ENCODE data around the gene SMIM10. TPM values are rescaled to one million over a fixed set of nuclear protein-coding genes. Genes with fewer than 3 reads are reported as not detected.
A peak's percentile ranks its signal among the peaks of the same experiment; 100 is the strongest.
"Not testable (repeated sequence)": the region's sequence is repeated elsewhere in the genome, so short reads cannot be mapped to it uniquely, and the experiment has no call there.

Gene SMIM10
- polyA plus RNA-seq (ENCODE audit: insufficient read length in 4 of 4), result 10 to 100 TPM; 11.3 to 12.3 (median 11.8) TPM

DNA sequence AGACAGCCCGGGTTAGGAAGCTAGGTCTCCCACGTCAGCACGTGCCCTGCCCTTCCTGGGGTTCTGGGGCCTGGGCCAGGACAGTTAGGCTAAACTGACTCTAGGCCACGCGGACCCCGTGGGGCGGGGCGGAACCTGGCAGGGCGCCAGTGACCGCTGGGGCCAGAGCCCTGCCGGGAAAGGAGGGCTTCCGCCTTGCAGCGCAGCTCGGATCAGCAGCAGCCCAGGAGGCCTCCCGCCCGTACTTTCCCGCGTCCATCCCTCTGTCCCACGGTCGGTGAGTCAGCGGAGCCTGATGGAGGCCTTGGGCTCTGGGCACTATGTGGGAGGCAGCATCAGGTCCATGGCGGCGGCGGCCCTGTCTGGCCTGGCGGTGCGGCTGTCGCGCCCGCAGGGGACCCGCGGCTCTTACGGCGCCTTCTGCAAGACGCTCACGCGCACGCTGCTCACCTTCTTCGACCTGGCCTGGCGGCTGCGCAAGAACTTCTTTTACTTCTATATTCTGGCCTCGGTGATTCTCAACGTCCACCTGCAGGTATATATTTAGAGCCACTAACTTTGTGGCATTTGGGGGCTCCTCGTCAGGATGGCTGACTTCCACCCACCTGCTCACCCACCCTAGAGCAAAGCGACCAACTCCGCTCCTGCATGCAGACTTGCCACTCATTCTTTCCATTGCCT lies at the start of gene SMIM10:
Gene SMIM10 (plus strand): TSS at position 191 of the 681 bp plus-strand sequence. CDS start 105 bp downstream, at position 296.
- peak in 1 of 4 donors; percentile 20 for DNase-seq (ENCODE audit: low read depth in 4 of 4, low spot score in 3 of 4)

- DNase-seq (ENCODE audit: low read depth in 4 of 4, low spot score in 3 of 4), result not testable (repeated sequence)
Measured at GRCh38 chrX:134946364-134946763, 44.4 kb upstream of the SMIM10 start.

GRCh38 chrX:134948333-134949241 lies 42.2 kb upstream of the SMIM10 start:
- DNase-seq (ENCODE audit: low read depth in 4 of 4, low spot score in 3 of 4), result no peak

- DNase-seq (ENCODE audit: low read depth in 4 of 4, low spot score in 3 of 4), result no peak
Measured at GRCh38 chrX:134949271-134949670, 41.5 kb upstream of the SMIM10 start.

GRCh38 chrX:134957836-134958235 lies 33.0 kb upstream of the SMIM10 start:
- DNase-seq (ENCODE audit: low read depth in 4 of 4, low spot score in 3 of 4), result no peak

DNA sequence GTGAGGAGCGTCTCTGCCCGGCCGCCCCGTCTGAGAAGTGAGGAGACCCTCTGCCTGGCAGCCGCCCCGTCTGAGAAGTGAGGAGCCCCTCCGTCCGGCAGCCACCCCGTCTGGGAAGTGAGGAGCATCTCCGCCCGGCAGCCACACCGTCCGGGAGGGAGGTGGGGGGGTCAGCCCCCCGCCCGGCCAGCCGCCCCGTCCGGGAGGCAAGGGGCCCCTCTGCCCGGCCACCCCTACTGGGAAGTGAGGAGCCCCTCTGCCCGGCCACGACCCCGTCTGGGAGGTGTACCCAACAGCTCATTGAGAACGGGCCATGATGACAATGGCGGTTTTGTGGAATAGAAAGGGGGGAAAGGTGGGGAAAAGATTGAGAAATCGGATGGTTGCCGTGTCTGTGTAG lies 30.4 kb upstream of the SMIM10 start:
- not testable (repeated sequence) for DNase-seq (ENCODE audit: low read depth in 4 of 4, low spot score in 3 of 4)

DNA sequence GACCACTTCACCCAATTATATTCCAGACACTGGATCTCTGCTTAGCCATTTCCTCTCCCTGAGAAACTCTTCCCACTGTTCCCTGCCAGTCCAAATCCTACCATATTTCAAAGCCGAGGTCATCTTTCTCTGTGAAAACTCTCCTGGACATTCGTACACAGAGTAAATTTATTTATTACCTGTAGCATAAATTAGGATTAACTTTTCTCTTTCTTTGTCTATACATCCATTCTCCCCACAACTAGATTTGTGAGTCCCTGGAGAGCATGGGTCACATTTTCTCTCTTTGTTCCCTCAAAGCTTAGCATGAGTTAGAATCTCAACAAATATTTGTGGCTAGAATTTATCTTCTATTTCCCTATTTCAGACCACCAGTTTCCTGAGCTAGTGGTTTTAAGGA lies 27.8 kb upstream of the SMIM10 start:
- DNase-seq (ENCODE audit: low read depth in 4 of 4, low spot score in 3 of 4), result no peak

DNA sequence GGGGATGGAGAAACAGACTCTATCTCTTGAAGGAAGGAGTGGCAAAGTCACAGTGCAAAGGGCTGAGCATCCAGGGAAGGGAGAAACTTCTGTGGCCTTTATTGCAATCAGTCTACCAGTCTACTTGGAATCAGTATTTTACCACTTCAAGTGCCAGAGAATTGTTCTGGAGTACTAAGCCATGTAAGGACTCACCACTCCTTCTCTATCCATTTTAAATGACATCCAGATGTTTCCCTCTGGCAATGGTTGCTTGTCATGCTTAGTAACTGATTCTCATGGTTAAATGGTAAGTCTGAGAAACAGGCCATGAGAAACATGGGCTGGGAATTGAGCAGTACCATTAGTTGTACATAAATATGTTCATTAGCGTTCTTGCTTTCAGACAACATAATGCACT lies 21.1 kb upstream of the SMIM10 start:
- DNase-seq (ENCODE audit: low read depth in 4 of 4, low spot score in 3 of 4), result no peak

GRCh38 chrX:134971926-134972325 lies 18.9 kb upstream of the SMIM10 start:
- no peak for DNase-seq (ENCODE audit: low read depth in 4 of 4, low spot score in 3 of 4)

DNA sequence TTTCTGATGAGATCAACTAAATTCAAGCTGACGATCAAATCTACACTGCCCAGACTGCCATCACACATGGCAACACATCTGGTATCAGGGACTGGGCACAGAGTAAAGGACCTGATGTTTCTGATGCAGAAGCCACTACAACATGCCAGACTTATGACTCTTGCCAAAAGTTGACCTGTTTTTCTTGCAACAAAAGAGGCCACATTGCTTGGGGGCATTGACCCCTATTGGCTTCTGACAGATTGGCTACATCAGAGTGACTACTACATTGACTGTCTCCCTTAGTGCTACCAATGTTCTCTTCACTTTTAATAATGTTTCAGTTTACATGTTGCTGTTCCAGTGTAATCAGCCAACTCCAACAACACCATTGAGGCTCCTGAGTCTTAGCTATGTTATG lies 15.3 kb upstream of the SMIM10 start:
- no peak for DNase-seq (ENCODE audit: low read depth in 4 of 4, low spot score in 3 of 4)

GRCh38 chrX:134981910-134982309 lies 8.9 kb upstream of the SMIM10 start:
- DNase-seq (ENCODE audit: low read depth in 4 of 4, low spot score in 3 of 4), result no peak

DNA sequence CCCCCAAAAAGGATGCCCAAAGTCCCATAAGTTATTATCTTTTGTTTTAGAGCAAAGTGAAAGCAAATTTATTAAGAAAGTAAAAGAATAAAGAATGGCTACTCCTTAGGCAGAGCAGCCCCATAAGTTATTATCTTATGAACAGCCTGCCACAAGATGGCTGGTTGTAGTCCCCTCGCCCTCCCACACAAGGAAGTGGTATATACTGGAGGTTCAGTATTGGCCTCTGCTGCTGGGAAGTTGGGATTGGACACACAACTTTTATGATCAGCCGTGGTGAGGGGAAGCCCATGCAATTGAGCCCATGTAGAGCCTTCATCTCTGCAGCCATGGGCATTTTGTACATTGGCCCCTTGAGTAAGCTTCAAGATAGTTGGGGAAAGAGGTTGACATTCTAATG lies 8.0 kb upstream of the SMIM10 start:
- DNase-seq (ENCODE audit: low read depth in 4 of 4, low spot score in 3 of 4), result no peak

GRCh38 chrX:134985479-134985878 lies 5.3 kb upstream of the SMIM10 start:
- DNase-seq (ENCODE audit: low read depth in 4 of 4, low spot score in 3 of 4), result no peak

GRCh38 chrX:134990475-134990800 lies 353 bp upstream of the SMIM10 start:
- no peak for DNase-seq (ENCODE audit: low read depth in 4 of 4, low spot score in 3 of 4)

- no peak for DNase-seq (ENCODE audit: low read depth in 4 of 4, low spot score in 3 of 4)
Measured at GRCh38 chrX:134997646-134998045, 6.9 kb downstream of the SMIM10 start.

- no peak for DNase-seq (ENCODE audit: low read depth in 4 of 4, low spot score in 3 of 4)
Measured at GRCh38 chrX:134998246-134998645, 7.5 kb downstream of the SMIM10 start.

- no peak for DNase-seq (ENCODE audit: low read depth in 4 of 4, low spot score in 3 of 4)
Measured at GRCh38 chrX:134999469-134999868, 8.7 kb downstream of the SMIM10 start.

DNA sequence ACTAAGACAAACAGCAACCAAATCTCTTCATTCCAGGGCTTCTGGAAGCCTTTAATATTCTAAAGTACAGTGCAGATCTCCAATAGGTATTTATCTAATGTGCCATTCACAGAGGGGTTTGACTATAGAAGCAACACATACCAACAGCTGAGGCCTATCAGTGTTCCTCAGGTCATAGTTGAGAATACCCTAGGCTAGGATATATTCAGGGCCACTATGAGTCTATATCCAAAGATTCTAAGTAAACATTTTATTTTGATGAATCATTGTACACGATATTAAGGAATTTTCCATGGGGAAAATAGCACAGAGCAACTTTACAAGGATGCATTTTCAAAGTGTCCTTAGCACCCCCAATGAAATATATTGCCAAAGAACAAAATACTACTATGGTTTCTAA lies 9.7 kb downstream of the SMIM10 start:
- DNase-seq (ENCODE audit: low read depth in 4 of 4, low spot score in 3 of 4), result no peak

DNA sequence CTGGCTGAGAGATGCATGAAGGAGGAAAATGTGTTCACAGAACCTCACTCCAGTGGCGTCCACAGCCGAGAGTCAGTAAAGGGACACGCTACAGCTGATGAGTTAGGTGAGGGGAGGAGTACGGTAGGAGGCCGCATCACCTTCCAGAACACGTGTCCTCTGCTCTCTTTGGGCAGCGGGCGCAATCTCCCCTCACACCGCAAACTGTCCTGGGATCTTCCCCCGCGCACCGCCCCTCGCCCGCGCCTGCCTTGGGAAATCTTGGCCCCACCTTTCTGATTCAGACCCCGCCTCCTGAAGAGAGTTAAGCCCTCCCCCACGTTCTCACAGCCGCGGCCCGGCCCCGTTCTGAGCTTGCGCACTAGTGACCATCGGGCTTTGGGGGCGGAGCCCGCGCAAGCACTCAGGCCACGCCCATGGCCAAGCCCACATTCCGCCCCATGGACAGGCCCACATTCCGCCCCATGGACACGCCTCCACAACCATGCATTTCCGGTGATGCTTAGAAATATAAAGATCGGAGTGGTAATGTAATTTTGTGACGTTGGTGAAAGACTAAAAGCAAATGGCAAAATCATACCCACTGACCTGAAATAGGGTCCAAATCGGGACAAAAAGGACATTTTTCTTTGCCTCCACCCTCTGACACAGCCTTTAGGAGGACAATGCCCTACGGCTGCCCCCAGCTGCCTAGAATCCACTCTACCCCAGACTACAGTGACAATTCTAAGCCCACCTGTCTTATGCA lies 13.3 kb downstream of the SMIM10 start:
- DNase-seq (ENCODE audit: low read depth in 4 of 4, low spot score in 3 of 4), result peak; percentile 76 to 83 (median 82)

DNA sequence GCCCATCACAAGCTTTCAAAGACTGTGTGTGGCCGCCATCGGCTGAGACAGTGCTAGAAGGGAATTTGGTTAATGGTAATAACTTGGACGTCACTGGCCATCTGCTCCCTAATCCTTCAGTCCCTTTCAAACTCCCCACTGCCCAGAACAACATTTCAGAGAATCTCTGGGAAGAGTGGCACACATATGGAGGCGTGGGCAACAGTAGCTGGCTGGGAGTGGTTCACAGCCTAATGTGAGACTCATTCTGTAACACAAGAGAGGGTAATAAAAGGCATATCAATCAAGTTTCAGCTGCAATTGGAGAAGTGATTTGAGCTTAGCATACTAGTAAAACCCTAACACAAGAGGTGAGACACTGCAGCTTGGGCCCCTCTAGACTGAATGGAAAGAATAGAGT lies 15.4 kb downstream of the SMIM10 start:
- DNase-seq (ENCODE audit: low read depth in 4 of 4, low spot score in 3 of 4), result no peak

DNA sequence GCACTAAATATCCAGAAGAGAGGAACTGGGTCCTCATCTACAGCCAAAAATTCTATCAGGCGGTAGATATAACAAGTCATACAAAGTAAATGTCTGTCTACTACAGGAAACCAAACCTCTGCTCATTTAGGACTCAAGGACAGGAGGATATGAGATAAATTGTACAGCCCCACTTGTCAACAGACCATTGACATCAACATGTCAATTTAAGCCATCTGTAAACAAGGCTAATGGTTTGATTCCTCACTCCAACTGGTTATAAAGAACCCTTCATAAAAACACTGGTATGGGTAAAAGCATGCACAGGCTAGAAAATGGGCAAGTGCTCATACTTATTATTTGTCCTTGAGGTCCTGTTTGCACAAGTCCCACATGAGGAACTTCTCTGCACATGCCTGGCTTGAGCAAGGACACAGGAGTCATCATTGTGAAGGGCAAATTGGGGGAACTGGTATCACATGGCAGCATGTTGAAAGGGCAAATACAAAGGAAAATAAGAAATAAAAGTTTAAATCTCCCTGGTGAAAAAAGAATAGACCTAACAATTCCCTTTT lies 18.3 kb downstream of the SMIM10 start:
- DNase-seq (ENCODE audit: low read depth in 4 of 4, low spot score in 3 of 4), result no peak

Data from right renal pelvis (tissue), 4 donors.